GM21786 (cell line): ENCODE measurements around the gene TRIB2.

Source experiments
- ATAC-seq: cut with Tn5 transposase; IDR thresholded peaks from one replicate; pipeline ENCODE4 v1.9.1; 2021; ENCODE audit not compliant: unreplicated experiment

Gene TRIB2

GRCh38 chr2:12737738-12738485 is 21.2 kb downstream of the TRIB2 start:
- no peak for ATAC-seq

- no peak for ATAC-seq
These were observed 23.1 kb downstream of the TRIB2 start for GRCh38 chr2:12739721-12740254.

GRCh38 chr2:12741380-12741779 is 24.6 kb downstream of the TRIB2 start:
- ATAC-seq = no peak

- no peak for ATAC-seq
These were observed 26.2 kb downstream of the TRIB2 start for GRCh38 chr2:12742891-12743290.

- ATAC-seq = no peak
These were observed 33.6 kb downstream of the TRIB2 start for GRCh38 chr2:12750166-12750905.

- ATAC-seq = no peak
These were observed 37.9 kb downstream of the TRIB2 start for GRCh38 chr2:12754643-12755042.

- no peak for ATAC-seq
These were observed 38.6 kb downstream of the TRIB2 start for GRCh38 chr2:12755384-12755783.

- no peak for ATAC-seq
These were observed 42.5 kb downstream of the TRIB2 start for GRCh38 chr2:12759248-12759647.

- ATAC-seq = no peak
These were observed 44.4 kb downstream of the TRIB2 start for GRCh38 chr2:12761104-12761503.

- ATAC-seq = no peak
These were observed 45.6 kb downstream of the TRIB2 start for GRCh38 chr2:12762337-12762736.

GRCh38 chr2:12762976-12763375 is 46.2 kb downstream of the TRIB2 start:
- no peak for ATAC-seq

GRCh38 chr2:12763486-12763885 is 46.8 kb downstream of the TRIB2 start:
- ATAC-seq = no peak

- no peak for ATAC-seq
These were observed 47.5 kb downstream of the TRIB2 start for GRCh38 chr2:12764075-12764730.

GRCh38 chr2:12764849-12765605 is 48.3 kb downstream of the TRIB2 start:
- no peak for ATAC-seq

GRCh38 chr2:12766421-12766879 is 49.7 kb downstream of the TRIB2 start:
- no peak for ATAC-seq

- no peak for ATAC-seq
These were observed 50.8 kb downstream of the TRIB2 start for GRCh38 chr2:12767541-12767940.

GRCh38 chr2:12767996-12768624 is 51.4 kb downstream of the TRIB2 start:
- ATAC-seq = no peak

GRCh38 chr2:12769492-12770105 is 52.9 kb downstream of the TRIB2 start:
- no peak for ATAC-seq

GRCh38 chr2:12770300-12770968 is 53.7 kb downstream of the TRIB2 start:
- ATAC-seq = no peak
